Aorta (tissue), 5 donors: Measurements from ENCODE around the gene MCM5. TPM values are rescaled to one million over a fixed set of nuclear protein-coding genes. Genes with fewer than 3 reads are reported as not detected.

Experiments used
- ATAC-seq: fragments of 200-7000 bp; cut with Tn5 transposase; one replicate; pipeline ENCODE4 v1.9.1; 2022; ENCODE audit warnings: moderate library complexity; ENCODE audit not compliant: low FRiP score
- DNase-seq, 2 donors: peaks; one replicate each; pipeline ENCODE4 v3.0.0-alpha.2; 2020
- H3K27ac ChIP-seq, 2 donors: one replicate each; pipeline ENCODE4 v1.5.1; 2013; ENCODE audit warnings: low read length in 2 of 2, mild to moderate bottlenecking in 2 of 2, moderate library complexity in 2 of 2, control low read depth in 1 of 2, inconsistent platforms in 1 of 2, low read depth in 1 of 2
- H3K27me3 ChIP-seq, 2 donors: one replicate each; pipeline ENCODE4 v1.6.1; 2013; ENCODE audit warnings: control low read depth in 1 of 2, low read length in 1 of 2, mild to moderate bottlenecking in 1 of 2, moderate library complexity in 1 of 2; ENCODE audit not compliant: insufficient read depth in 2 of 2, control insufficient read depth in 1 of 2
- H3K36me3 ChIP-seq, 2 donors: one replicate each; pipeline ENCODE4 v1.6.1; 2013; ENCODE audit warnings: control low read depth in 1 of 2, low read length in 1 of 2, mild to moderate bottlenecking in 1 of 2; ENCODE audit not compliant: insufficient read depth in 2 of 2, control insufficient read depth in 1 of 2
- H3K4me1 ChIP-seq, 2 donors: one replicate each; pipeline ENCODE4 v1.6.1; 2013; ENCODE audit warnings: low read length in 2 of 2, control low read depth in 1 of 2, mild to moderate bottlenecking in 1 of 2, moderate library complexity in 1 of 2; ENCODE audit not compliant: insufficient read depth in 2 of 2, control insufficient read depth in 1 of 2
- H3K4me3 ChIP-seq, 2 donors: one replicate each; pipeline ENCODE4 v1.5.1; 2013; ENCODE audit warnings: low read length in 2 of 2, control low read depth in 1 of 2, mild to moderate bottlenecking in 1 of 2
- H3K9me3 ChIP-seq: one replicate; pipeline ENCODE4 v1.6.1; 2013; ENCODE audit warnings: mild to moderate bottlenecking, low read length; ENCODE audit not compliant: control insufficient read depth
- WGBS, 2 donors: extraction: QIAGEN DNeasy Blood & Tissue Kit; methylation state at CpG; one replicate each; pipeline ENCODE4 v1.1.7; 2013; 5-methylcytosine and 5-hydroxymethylcytosine counted together
- intact Hi-C, 2 donors: fragments of 100-400 bp; cut with DNase I; formaldehyde crosslinking; loops; one replicate each; pipeline versions ENCODE4 v1.14.2 to v1.15.0; 2022
- polyA plus RNA-seq, 2 donors: library from polyadenylated mRNA; stranded (reverse); fragments of 200-250 nt; gene quantifications; one replicate each; pipeline ENCODE4 v1.2.3, GENCODE V29; 2013
- total RNA-seq, 2 donors: library from RNA; stranded (reverse); fragmentation: NEBNext Ultra II Directional; extraction: Animal tissue kit (Norgen Biotek cat#: 25700); gene quantifications; one replicate each; pipeline ENCODE4 v1.2.1, GENCODE V29; 2021
- donor health status: healthy with polysubstance abuse.
- donor health status: Bipolar disorder and iron deficiency.
- donor health status: DM: no; HTN: no; CAD: no.
- donor health status: DM: no; HTN: no; CAD: no.
- donor health status: DM: yes; HTN: yes; CAD: no.

Gene MCM5
- total and polyA plus RNA-seq, 4 donors: 4.0 to 24.8 (median 19.9) TPM

- peaks cover 0 to 6% of the 10 kb centered on the region in 2 donors for H3K36me3 ChIP-seq
These were observed 21.2 kb downstream of the MCM5 start for GRCh38 chr22:35421121-35421520.

DNA sequence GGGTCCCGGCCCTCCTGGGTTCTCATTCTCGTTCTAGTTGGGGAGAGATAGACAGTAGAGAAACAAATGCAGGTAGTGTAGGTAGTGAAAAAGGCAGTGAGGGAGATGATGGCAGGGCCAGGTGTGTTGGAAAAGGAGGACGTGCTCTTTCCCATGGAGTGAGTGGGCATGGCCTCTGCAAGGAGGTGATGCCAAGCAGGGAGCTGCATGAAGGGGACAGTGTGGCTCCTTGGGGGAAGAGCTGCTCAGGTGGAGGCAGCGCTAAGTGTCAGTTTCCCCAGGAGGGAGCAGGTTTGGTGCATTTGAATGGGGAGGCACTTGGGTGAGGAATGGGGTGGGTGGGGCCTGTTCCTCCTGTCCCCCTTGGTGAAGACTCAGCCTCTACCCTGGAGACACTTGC, 22.2 kb downstream of the MCM5 start:
- Histone ChIP-seq H3K36me3 (peaks cover 0 to 6% of the 10 kb centered on the region in 2 donors), H3K27me3 (no peaks in the 10 kb centered on the region)
- intact Hi-C loops: no loop called here

More at GRCh38 chr22:35421121-35421520, 21.2 kb downstream of the MCM5 start:
- Histone ChIP-seq H3K27ac (no peak overlapping the region), H3K9me3 (no peaks in the 10 kb centered on the region), H3K4me3 (no peak overlapping the region), H3K27me3 (no peaks in the 10 kb centered on the region), H3K4me1 (no peaks in the 10 kb centered on the region)
- DNase-seq (no peak), ATAC-seq (no peak)
- 93 to 94% methylated on average over 12 of the region's 12 CpGs for WGBS, 2 donors
- intact Hi-C loops: no loop called here

GRCh38 chr22:35422936-35423335, 23.0 kb downstream of the MCM5 start:
- Histone ChIP-seq H3K36me3 (peaks cover 0 to 6% of the 10 kb centered on the region in 2 donors), H3K4me1 (no peaks in the 10 kb centered on the region), H3K27ac (no peak overlapping the region), H3K9me3 (no peaks in the 10 kb centered on the region), H3K4me3 (no peak overlapping the region), H3K27me3 (no peaks in the 10 kb centered on the region)
- WGBS, 2 donors: 92 to 95% methylated on average over 9 of the region's 9 CpGs
- intact Hi-C loops: no loop called here
- DNase-seq (no peak), ATAC-seq (no peak)

More for the DNA sequence above, 22.2 kb downstream of the MCM5 start:
- Histone ChIP-seq H3K27ac (no peak overlapping the region), H3K4me3 (no peak overlapping the region), H3K9me3 (no peaks in the 10 kb centered on the region), H3K4me1 (no peaks in the 10 kb centered on the region)
- WGBS, 2 donors: 88 to 92% methylated on average over 4 of the region's 4 CpGs
- ATAC-seq (no peak), DNase-seq (no peak)

- Histone ChIP-seq H3K4me1 (no peaks in the 10 kb centered on the region), H3K9me3 (no peaks in the 10 kb centered on the region), H3K4me3 (no peak overlapping the region), H3K27ac (no peak overlapping the region), H3K36me3 (peaks cover 0 to 6% of the 10 kb centered on the region in 2 donors), H3K27me3 (no peaks in the 10 kb centered on the region)
- intact Hi-C loops: no loop called here
- DNase-seq: no peak
- no peak for ATAC-seq
- 96 to 97% methylated on average over 26 of the region's 26 CpGs for WGBS, 2 donors
These were observed 24.1 kb downstream of the MCM5 start for GRCh38 chr22:35424081-35424480.

GRCh38 chr22:35424761-35425160, 24.8 kb downstream of the MCM5 start:
- Histone ChIP-seq H3K36me3 (peaks cover 0 to 6% of the 10 kb centered on the region in 2 donors), H3K27ac (no peak overlapping the region), H3K4me1 (no peaks in the 10 kb centered on the region), H3K4me3 (no peak overlapping the region), H3K27me3 (no peaks in the 10 kb centered on the region), H3K9me3 (no peaks in the 10 kb centered on the region)
- DNase-seq: no peak
- no peak for ATAC-seq
- intact Hi-C loops: no loop called here
- WGBS, 2 donors: 84 to 87% methylated on average over 7 of the region's 7 CpGs

DNA sequence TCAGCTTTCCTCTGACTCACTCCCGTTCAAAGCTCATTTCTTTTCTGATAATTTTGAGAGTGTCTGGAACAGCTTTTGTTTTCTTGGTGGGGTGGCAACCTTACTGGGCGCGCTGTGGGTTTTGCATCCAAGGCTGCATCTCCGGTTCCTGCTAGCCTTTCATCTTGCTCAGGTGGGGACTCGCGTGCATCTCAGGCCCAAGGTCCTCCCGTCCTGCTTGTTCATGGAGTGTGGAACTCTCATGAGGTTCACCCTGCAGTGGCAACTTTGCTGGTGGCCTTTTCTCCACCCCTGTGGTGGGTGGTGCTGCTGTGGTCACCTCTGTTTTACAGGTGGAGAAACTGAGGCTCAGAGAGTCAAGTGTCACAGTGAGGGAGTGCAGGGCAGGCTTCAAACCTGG, 25.6 kb downstream of the MCM5 start:
- Histone ChIP-seq H3K36me3 (peaks cover 0 to 6% of the 10 kb centered on the region in 2 donors), H3K4me1 (no peaks in the 10 kb centered on the region)
- no peak for ATAC-seq

GRCh38 chr22:35425971-35426800, 26.2 kb downstream of the MCM5 start:
- Histone ChIP-seq H3K27ac (no peak overlapping the region), H3K4me1 (no peaks in the 10 kb centered on the region), H3K36me3 (peaks cover 0 to 6% of the 10 kb centered on the region in 2 donors), H3K4me3 (no peak overlapping the region), H3K27me3 (no peaks in the 10 kb centered on the region), H3K9me3 (no peaks in the 10 kb centered on the region)
- DNase-seq (no peak), ATAC-seq (no peak)
- intact Hi-C loops: no loop called here
- 84 to 85% methylated on average over 10 to 11 of the region's 11 CpGs for WGBS, 2 donors

More for the DNA sequence above, 25.6 kb downstream of the MCM5 start:
- H3K27me3 ChIP-seq: no peaks in the 10 kb centered on the region
- no peak for DNase-seq
- no peaks in the 10 kb centered on the region for H3K9me3 ChIP-seq
- H3K27ac ChIP-seq: no peak overlapping the region
- intact Hi-C loops: no loop called here
- 87 to 89% methylated on average over 7 of the region's 7 CpGs for WGBS, 2 donors
- H3K4me3 ChIP-seq: no peak overlapping the region

GRCh38 chr22:35426801-35427140, 26.8 kb downstream of the MCM5 start:
- intact Hi-C loops: no loop called here
- Histone ChIP-seq H3K27me3 (no peaks in the 10 kb centered on the region), H3K4me1 (no peaks in the 10 kb centered on the region), H3K27ac (no peak overlapping the region), H3K4me3 (no peak overlapping the region), H3K9me3 (no peaks in the 10 kb centered on the region), H3K36me3 (peaks cover 0 to 6% of the 10 kb centered on the region in 2 donors)
- DNase-seq: no peak
- 88 to 95% methylated on average over 5 of the region's 5 CpGs for WGBS, 2 donors
- ATAC-seq: no peak

DNA sequence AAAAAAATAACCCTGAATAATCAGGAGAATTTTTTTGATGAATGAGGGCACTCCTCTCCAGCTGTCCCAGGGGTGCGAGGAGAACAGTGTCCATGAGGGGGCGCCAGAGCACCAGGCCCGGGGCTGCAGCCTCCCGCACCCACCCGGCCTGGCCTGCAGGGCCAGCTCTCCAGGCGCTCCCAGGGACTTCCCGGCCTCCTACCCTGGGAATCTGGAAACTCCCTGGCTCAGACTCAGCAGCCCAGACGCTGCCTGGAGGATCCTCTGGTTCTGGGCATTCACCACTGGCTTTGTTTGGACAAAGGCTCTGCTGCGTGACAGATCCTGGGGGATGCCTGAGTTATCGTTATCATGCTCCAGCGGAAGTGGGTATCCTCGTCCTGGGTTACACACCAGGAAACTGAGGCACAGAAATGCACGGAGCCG, 31.0 kb downstream of the MCM5 start:
- 3 to 4% methylated on average over 14 of the region's 14 CpGs for WGBS, 2 donors
- no peak overlapping the region for H3K4me3 ChIP-seq

More for the DNA sequence above, 31.0 kb downstream of the MCM5 start:
- Histone ChIP-seq H3K36me3 (no peaks in the 10 kb centered on the region), H3K27ac (no peak overlapping the region), H3K27me3 (no peaks in the 10 kb centered on the region), H3K4me1 (no peaks in the 10 kb centered on the region), H3K9me3 (peaks cover 1% of the 10 kb centered on the region)
- intact Hi-C loops: loop anchor here (1.0 to 10.0 kb wide), 4 partner anchors 152 to 694 kb away; no protein-coding TSS in a partner anchor
- ATAC-seq (peak; percentile 95), DNase-seq (peak; percentile 94 to 97)
